ENCODE results near the gene SH3YL1.

Gene SH3YL1

GRCh38 chr2:180311-180710 is 83.5 kb downstream of the SH3YL1 start:
- no peak for DNase-seq (ENCODE audit: low spot score)

DNA sequence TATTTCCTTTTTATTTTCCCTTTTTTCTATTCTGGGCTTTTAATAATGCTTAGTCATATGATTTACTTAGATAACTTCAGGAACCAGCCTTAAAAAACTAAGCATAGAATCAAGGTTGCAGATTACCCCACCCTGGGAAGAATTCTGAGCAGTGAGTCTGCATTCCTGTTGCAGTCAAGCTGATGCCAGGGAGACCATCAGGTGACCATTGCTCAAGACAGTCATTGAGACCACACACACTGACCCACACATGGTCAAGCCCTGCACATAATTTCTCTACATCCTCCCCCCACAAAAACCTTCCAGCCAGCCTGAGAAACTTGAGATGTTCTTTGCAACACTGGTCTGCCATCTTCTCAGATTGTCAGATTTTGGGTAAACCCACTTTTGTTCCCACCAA is 83.9 kb downstream of the SH3YL1 start:
- no peak for DNase-seq (ENCODE audit: low spot score)

DNA sequence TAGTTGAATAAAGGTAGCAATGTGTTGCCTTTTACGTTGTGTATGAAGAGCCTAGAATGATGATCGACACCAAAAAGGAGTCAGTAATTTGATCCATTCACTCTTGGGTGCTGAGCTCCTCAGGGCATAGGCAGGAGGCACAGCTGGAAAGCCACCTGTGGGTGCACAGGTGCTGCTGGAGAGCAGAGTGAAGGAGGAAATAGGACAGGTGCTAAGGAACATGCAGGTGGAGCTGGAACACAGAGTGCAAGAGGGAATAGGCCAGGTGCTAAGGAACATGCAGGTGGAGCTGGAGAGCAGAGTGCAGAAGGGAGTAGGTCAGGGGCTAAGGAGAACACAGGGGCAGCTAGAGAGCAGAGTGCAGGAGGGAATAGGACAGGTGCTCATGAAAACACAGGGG is 86.1 kb downstream of the SH3YL1 start:
- no peak for DNase-seq (ENCODE audit: low spot score)

DNA sequence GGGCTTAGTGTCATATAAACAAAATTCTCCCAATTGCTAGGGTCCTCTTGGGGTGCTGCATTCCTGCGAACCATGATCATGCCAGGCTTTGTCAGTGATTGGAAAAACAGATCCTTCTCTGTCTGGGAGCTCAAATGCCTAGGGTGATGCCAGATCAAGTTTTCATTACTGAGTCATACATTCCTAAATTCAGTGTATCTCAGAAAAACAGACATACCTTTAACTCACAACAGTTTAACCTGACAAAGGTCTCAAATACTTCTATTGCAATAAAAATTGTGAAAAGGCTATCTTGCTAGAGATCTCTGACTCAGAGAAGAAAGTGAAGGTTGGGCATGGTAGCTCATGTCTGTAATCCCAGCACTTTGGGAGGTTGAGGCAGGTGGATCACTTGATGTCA is 86.9 kb downstream of the SH3YL1 start:
- no peak for DNase-seq (ENCODE audit: low spot score)

GRCh38 chr2:175880-176820 is 87.7 kb downstream of the SH3YL1 start:
- peak; percentile 30 for DNase-seq (ENCODE audit: low spot score)

- no peak for DNase-seq (ENCODE audit: low spot score)
Measured at GRCh38 chr2:175161-175786, 88.6 kb downstream of the SH3YL1 start.

- DNase-seq (ENCODE audit: low spot score), result peak; percentile 40
Measured at GRCh38 chr2:172120-172519, 91.7 kb downstream of the SH3YL1 start.

DNA sequence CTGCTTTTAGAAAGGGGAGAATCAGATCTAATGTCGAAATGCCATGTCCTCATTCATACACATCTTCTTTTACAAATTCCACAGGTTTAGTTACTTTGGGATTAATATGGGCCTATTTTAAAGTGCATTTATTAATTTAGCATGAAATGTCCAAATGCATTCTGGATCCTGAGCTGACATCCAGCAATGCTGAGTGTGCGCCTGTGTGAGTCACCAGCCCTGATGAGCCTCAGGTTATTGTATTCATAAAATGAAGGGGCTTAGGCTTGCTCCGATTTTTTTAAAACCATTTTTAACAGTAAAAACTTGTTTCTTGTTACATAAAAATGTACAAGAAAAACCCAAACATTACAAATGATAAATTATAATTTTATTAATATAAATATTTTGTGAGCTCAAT is 94.1 kb downstream of the SH3YL1 start:
- DNase-seq (ENCODE audit: low spot score), result no peak
